A549 (cell line): ENCODE results near the gene GRK5. TPM values are rescaled to one million over a fixed set of nuclear protein-coding genes. Genes with fewer than 3 reads are reported as not detected.

Source experiments
- ATAC-seq, 2 experiments: fragments of 200-7000 bp in 1 of 2; fragments of >200 bp in 1 of 2; cut with Nextera tagmentation in 1 of 2; cut with Tn5 transposase in 1 of 2; 3 replicates each; pipeline versions ENCODE4 v1.8.0 to v1.9.1; 2018 to 2020; ENCODE audit warnings: mild to moderate bottlenecking in 1 of 2, moderate library complexity in 1 of 2
- CTCF ChIA-PET: fragments of 300-600 bp; sonication (Branson Sonifier 250); formaldehyde crosslinking; extraction: SDS; loops from one replicate; lab custom pipeline; 2021; ENCODE audit warnings: antibody characterized with exemption, inconsistent platforms; lab: Yijun Ruan, JAX
- POLR2A ChIA-PET: fragments of 350-600 bp; formaldehyde crosslinking; extraction: SDS; loops from one replicate; lab custom pipeline; 2021; ENCODE audit warnings: antibody characterized with exemption, inconsistent platforms; lab: Yijun Ruan, JAX
- DNase-seq, 2 experiments: peaks; one replicate each; pipeline versions ENCODE4 v3.0.0 to v3.0.0-alpha.2; 2011 to 2016; ENCODE audit warnings: low read depth in 1 of 2, low spot score in 1 of 2
- FAIRE-seq: peaks from 2 replicates; lab custom pipeline; 2011; peaks lifted over from hg19 to GRCh38; lab: Jason Lieb, UNC
- H3K27ac ChIP-seq, 2 experiments: fragments of >200 bp; sonication (Bioruptor Twin); formaldehyde crosslinking; 3 replicates each; pipeline ENCODE4 v1.5.1; 2016 to 2017
- H3K4me1 ChIP-seq: fragments of >200 bp; sonication (Bioruptor Twin); formaldehyde crosslinking; 3 replicates; pipeline ENCODE4 v1.6.1; 2016
- H3K4me2 ChIP-seq: fragments of >200 bp; sonication (Bioruptor Twin); formaldehyde crosslinking; 3 replicates; pipeline ENCODE4 v1.6.1; 2016
- H3K4me3 ChIP-seq: fragments of >200 bp; sonication (Bioruptor Twin); formaldehyde crosslinking; 3 replicates; pipeline ENCODE4 v1.5.1; 2016
- H3K9me3 ChIP-seq: fragments of >200 bp; sonication (Bioruptor Twin); formaldehyde crosslinking; 3 replicates; pipeline ENCODE4 v1.6.1; 2016
- BHLHE40 ChIP-seq: IDR thresholded peaks from 2 replicates; pipeline ENCODE4 v1.6.1; 2012; ENCODE audit warnings: low read depth, low read length, inconsistent platforms
- FOXS1 ChIP-seq: fragments of 250-450 bp; sonication (Bioruptor Pico); IDR thresholded peaks from 2 replicates; pipeline ENCODE4 v1.5.0; 2020; ENCODE audit warnings: mild to moderate bottlenecking, moderate library complexity
- HOXA7 ChIP-seq: fragments of 250-450 bp; sonication (Bioruptor Pico); IDR thresholded peaks from 2 replicates; pipeline ENCODE4 v1.5.0; 2020; ENCODE audit warnings: mild to moderate bottlenecking, moderate library complexity
- HOXB13 ChIP-seq: fragments of 250-450 bp; sonication (Bioruptor Pico); IDR thresholded peaks from 2 replicates; pipeline ENCODE4 v1.5.0; 2020; ENCODE audit warnings: low read depth, mild to moderate bottlenecking, moderate library complexity
- MAFK ChIP-seq: fragments of 450-650 bp; IDR thresholded peaks from 2 replicates; pipeline ENCODE4 v1.6.1; 2014; ENCODE audit not compliant: partially characterized antibody
- MYC ChIP-seq: IDR thresholded peaks from 2 replicates; pipeline ENCODE4 v1.6.1; 2012; ENCODE audit warnings: mild to moderate bottlenecking, inconsistent platforms, low read length, improper control_type of control experiment, borderline replicate concordance
- RARB ChIP-seq: fragments of 250-450 bp; sonication (Bioruptor Pico); IDR thresholded peaks from 2 replicates; pipeline ENCODE4 v1.8.0; 2021; ENCODE audit warnings: mild to moderate bottlenecking, moderate library complexity
- RCOR1 ChIP-seq: fragments of 150-350 bp; IDR thresholded peaks from 2 replicates; pipeline ENCODE4 v1.6.1; 2014; ENCODE audit warnings: antibody characterized with exemption, low read length, low read depth
- REST ChIP-seq: fragments of 200-600 bp; sonication (generic); IDR thresholded peaks from 2 replicates; pipeline ENCODE4 v1.6.1; 2016; ENCODE audit warnings: antibody characterized with exemption, mild to moderate bottlenecking, moderate library complexity
- TFCP2L1 ChIP-seq: fragments of 250-450 bp; sonication (Bioruptor Pico); IDR thresholded peaks from 2 replicates; pipeline ENCODE4 v1.5.0; 2021; ENCODE audit warnings: mild to moderate bottlenecking
- ZFP36 ChIP-seq: fragments of 450-650 bp; IDR thresholded peaks from 2 replicates; pipeline ENCODE4 v1.6.1; 2014; ENCODE audit warnings: borderline replicate concordance; ENCODE audit not compliant: partially characterized antibody
- WGBS: methylation state at CpG from one replicate; pipeline ENCODE4 v1.1.6; 2017; ENCODE audit errors: missing lambda C conversion rate; 5-methylcytosine and 5-hydroxymethylcytosine counted together
- polyA plus RNA-seq, 4 experiments: library from polyadenylated mRNA; depleted of rRNA in 3 of 4; stranded (reverse); fragments of >200 nt; fragmentation: RNase III in 1 of 4; extraction: RNeasy Plus Mini Kit Qiagen cat#74134 plus additional on column Dnase treatment in 1 of 4; gene quantifications; 2 replicates in 3 of 4; 3 replicates in 1 of 4; pipeline ENCODE4 v1.2.3, GENCODE V29; 2011 to 2017
- TF ChIP-seq, protein P1 (sequence below): fragments of 250-450 bp; sonication (Bioruptor Pico); IDR thresholded peaks from 2 replicates; pipeline ENCODE4 v1.5.0; 2020; ENCODE audit warnings: low read depth, mild to moderate bottlenecking, moderate library complexity
- TF ChIP-seq, protein P2 (sequence below): fragments of >200 bp; sonication (Bioruptor Twin); formaldehyde crosslinking; IDR thresholded peaks from 3 replicates; pipeline ENCODE4 v1.5.1; 2016

The GRK5 gene
- polyA plus RNA-seq, 2 of the 4 experiments (the other 2 are of a cell fraction): 5.0 to 7.9 TPM

- peaks cover 73% of the 10 kb centered on the region for H3K4me1 ChIP-seq
- FAIRE-seq (no peak), ATAC-seq (no peak), DNase-seq (no peak)
- H3K4me3 ChIP-seq: no peak overlapping the region
- no peak for TF ChIP-seq FOXS1
- TF ChIP-seq HOXA7 (CRISPR knock-in tag): no peak
- TF ChIP-seq RARB (CRISPR knock-in tag): no peak
- TF ChIP-seq MAFK: no peak
- TF ChIP-seq, protein P1, sequence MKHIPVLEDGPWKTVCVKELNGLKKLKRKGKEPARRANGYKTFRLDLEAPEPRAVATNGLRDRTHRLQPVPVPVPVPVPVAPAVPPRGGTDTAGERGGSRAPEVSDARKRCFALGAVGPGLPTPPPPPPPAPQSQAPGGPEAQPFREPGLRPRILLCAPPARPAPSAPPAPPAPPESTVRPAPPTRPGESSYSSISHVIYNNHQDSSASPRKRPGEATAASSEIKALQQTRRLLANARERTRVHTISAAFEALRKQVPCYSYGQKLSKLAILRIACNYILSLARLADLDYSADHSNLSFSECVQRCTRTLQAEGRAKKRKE (CRISPR knock-in tag): no peak
- TF ChIP-seq TFCP2L1: no peak
- TF ChIP-seq ZFP36: no peak
- TF ChIP-seq, protein P2, sequence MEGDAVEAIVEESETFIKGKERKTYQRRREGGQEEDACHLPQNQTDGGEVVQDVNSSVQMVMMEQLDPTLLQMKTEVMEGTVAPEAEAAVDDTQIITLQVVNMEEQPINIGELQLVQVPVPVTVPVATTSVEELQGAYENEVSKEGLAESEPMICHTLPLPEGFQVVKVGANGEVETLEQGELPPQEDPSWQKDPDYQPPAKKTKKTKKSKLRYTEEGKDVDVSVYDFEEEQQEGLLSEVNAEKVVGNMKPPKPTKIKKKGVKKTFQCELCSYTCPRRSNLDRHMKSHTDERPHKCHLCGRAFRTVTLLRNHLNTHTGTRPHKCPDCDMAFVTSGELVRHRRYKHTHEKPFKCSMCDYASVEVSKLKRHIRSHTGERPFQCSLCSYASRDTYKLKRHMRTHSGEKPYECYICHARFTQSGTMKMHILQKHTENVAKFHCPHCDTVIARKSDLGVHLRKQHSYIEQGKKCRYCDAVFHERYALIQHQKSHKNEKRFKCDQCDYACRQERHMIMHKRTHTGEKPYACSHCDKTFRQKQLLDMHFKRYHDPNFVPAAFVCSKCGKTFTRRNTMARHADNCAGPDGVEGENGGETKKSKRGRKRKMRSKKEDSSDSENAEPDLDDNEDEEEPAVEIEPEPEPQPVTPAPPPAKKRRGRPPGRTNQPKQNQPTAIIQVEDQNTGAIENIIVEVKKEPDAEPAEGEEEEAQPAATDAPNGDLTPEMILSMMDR: no peak
- H3K9me3 ChIP-seq: no peaks in the 10 kb centered on the region
- WGBS: 81% methylated on average over 7 of the region's 7 CpGs
- peak overlapping the region; percentile 13 to 93; a peak in 4 of 6 replicates for H3K27ac ChIP-seq
- CTCF ChIA-PET: interaction anchor here (1.0 to 20.8 kb wide), 6 partner anchors 14 to 194 kb away, joined by 3 to 186 read pairs (median 4); partner anchors contain the start of gene GRK5
- peak overlapping the region; percentile 55 for H3K4me2 ChIP-seq
- POLR2A ChIA-PET: no interaction called here
These were observed 43.9 kb downstream of the GRK5 start for GRCh38 chr10:119251315-119251708.

DNA sequence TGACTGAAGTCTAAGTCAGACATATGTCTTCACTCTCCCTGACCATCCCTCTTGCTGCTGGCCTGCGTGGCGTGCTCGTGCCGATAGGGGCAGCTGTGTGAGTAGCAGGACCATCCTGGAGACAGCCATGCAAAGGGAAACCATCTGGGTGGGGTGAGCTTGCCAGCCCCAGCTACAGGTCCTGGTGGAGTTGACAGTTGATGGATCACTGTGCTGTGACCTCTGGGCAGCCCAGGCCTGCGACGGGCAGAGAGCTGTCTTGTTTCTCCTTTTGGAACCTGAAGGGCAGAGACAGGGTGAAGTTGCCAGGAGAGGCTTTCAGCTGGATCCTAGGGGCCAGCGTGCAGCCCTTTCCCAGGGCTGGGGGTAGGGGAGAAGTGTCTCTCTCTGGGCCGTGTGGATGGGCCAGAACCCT, 44.7 kb downstream of the GRK5 start:
- ATAC-seq: no peak
- POLR2A ChIA-PET: no interaction called here

More for the DNA sequence above, 44.7 kb downstream of the GRK5 start:
- H3K9me3 ChIP-seq: peaks cover 4% of the 10 kb centered on the region; the same call in 1 of the 3 replicates
- H3K4me1 ChIP-seq: peaks cover 67% of the 10 kb centered on the region
- H3K4me3 ChIP-seq: no peak overlapping the region
- DNase-seq (no peak), FAIRE-seq (no peak)
- TF ChIP-seq MYC (no peak), HOXB13 (CRISPR knock-in tag) (no peak), REST (no peak), RCOR1 (no peak), BHLHE40 (no peak)
- CTCF ChIA-PET: interaction anchor here (0.7 to 20.8 kb wide), 6 partner anchors 10 to 193 kb away, joined by 3 to 186 read pairs (median 4); partner anchors contain the start of gene GRK5
- peak overlapping the region; percentile 93 to 95 for H3K27ac ChIP-seq
- WGBS: 95% methylated on average over 6 of the region's 8 CpGs
- peak overlapping the region; percentile 83 for H3K4me2 ChIP-seq
